Endothelial cell (in vitro differentiated cells): ENCODE data around the gene PTPRJ. TPM values are rescaled to one million over a fixed set of nuclear protein-coding genes. Genes with fewer than 3 reads are reported as not detected.
A peak's percentile ranks its signal among the peaks of the same experiment; 100 is the strongest.

Experiments used
- DNase-seq: peaks from one replicate; pipeline ENCODE4 v3.0.0; 2021; ENCODE audit warnings: low spot score
- H3K27ac Mint-ChIP-seq: one replicate; pipeline ENCODE4 v1.8.0; 2021; ENCODE audit warnings: mixed read lengths, inconsistent platforms; ENCODE audit not compliant: unreplicated experiment
- H3K27me3 Mint-ChIP-seq: one replicate; pipeline ENCODE4 v1.8.0; 2021; ENCODE audit warnings: mild to moderate bottlenecking, moderate library complexity, mixed read lengths, inconsistent platforms; ENCODE audit not compliant: unreplicated experiment
- H3K36me3 Mint-ChIP-seq: one replicate; pipeline ENCODE4 v1.8.0; 2021; ENCODE audit warnings: mild to moderate bottlenecking, low read depth, mixed read lengths, inconsistent platforms; ENCODE audit not compliant: unreplicated experiment
- H3K4me1 Mint-ChIP-seq: one replicate; pipeline ENCODE4 v1.8.0; 2021; ENCODE audit warnings: mild to moderate bottlenecking, mixed read lengths, inconsistent platforms; ENCODE audit not compliant: unreplicated experiment
- H3K4me3 Mint-ChIP-seq: one replicate; pipeline ENCODE4 v1.8.0; 2021; ENCODE audit warnings: mild to moderate bottlenecking, mixed read lengths, inconsistent platforms; ENCODE audit not compliant: unreplicated experiment
- H3K9me3 Mint-ChIP-seq: one replicate; pipeline ENCODE4 v1.8.0; 2021; ENCODE audit warnings: mixed read lengths, inconsistent platforms; ENCODE audit not compliant: unreplicated experiment
- total RNA-seq: library from RNA; stranded (reverse); fragmentation: NEBNext Ultra II Directional; extraction: Animal tissue kit (Norgen Biotek cat#: 25700); gene quantifications from one replicate; pipeline ENCODE4 v1.2.1, GENCODE V29; 2021; ENCODE audit not compliant: unreplicated experiment
- TF ChIP-seq, protein P1 (sequence below): fragments of 200-600 bp; sonication (generic); IDR thresholded peaks from one replicate; pipeline ENCODE4 v1.5.0; 2021; ENCODE audit warnings: antibody characterized with exemption; ENCODE audit not compliant: unreplicated experiment

PTPRJ gene
- total RNA-seq, 1 donor from 2014 or later: 1.6 TPM

DNA sequence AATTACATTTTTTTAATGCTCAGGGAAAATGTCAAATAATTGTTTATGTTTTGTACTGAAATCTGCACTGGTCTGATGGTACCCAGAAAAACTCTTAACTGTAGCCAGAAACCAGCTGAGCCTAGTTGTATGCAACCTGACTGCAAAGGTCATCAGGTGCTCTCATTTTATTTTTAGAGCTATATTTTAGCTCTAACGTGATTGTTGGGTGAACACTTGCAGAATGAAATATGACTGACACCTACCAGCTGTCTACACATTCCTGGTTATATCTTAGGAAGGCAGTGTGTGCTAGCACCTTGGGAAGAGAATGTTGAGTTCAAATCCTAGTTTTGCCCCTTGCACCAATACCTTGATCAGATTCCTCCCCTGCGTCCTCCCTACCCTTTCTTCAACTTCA, 23.6 kb downstream of the PTPRJ start:
- Mint-ChIP-seq H3K27me3 (peaks cover 6% of the 10 kb centered on the region), H3K9me3 (no peaks in the 10 kb centered on the region), H3K4me3 (no peak overlapping the region), H3K4me1 (peaks cover 4% of the 10 kb centered on the region), H3K27ac (no peak overlapping the region), H3K36me3 (no peaks in the 10 kb centered on the region)
- no peak for DNase-seq
- TF ChIP-seq, protein P1, sequence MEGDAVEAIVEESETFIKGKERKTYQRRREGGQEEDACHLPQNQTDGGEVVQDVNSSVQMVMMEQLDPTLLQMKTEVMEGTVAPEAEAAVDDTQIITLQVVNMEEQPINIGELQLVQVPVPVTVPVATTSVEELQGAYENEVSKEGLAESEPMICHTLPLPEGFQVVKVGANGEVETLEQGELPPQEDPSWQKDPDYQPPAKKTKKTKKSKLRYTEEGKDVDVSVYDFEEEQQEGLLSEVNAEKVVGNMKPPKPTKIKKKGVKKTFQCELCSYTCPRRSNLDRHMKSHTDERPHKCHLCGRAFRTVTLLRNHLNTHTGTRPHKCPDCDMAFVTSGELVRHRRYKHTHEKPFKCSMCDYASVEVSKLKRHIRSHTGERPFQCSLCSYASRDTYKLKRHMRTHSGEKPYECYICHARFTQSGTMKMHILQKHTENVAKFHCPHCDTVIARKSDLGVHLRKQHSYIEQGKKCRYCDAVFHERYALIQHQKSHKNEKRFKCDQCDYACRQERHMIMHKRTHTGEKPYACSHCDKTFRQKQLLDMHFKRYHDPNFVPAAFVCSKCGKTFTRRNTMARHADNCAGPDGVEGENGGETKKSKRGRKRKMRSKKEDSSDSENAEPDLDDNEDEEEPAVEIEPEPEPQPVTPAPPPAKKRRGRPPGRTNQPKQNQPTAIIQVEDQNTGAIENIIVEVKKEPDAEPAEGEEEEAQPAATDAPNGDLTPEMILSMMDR: no peak

DNA sequence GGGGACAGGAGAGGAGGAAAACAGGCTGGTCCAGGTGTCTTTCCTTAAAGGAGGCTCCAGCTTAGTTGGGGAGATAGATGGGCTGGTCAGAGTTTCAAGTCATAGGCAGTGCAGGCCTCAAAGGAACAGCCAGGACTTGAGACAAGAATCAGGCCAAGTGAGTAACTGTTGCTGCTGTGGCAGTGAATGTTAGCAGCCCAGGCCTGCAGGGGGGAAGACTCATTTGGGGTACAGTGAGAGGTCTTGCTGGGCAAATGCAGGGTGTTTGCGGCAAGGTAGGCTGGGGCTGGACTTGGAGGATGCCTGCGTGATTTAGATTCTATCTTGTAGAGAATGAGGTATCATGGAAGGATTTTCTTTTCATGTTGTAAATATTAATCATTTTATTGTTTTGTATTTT, 24.1 kb downstream of the PTPRJ start:
- Mint-ChIP-seq H3K4me1 (peaks cover 4% of the 10 kb centered on the region), H3K9me3 (no peaks in the 10 kb centered on the region), H3K4me3 (no peak overlapping the region), H3K27me3 (peaks cover 6% of the 10 kb centered on the region), H3K36me3 (no peaks in the 10 kb centered on the region), H3K27ac (no peak overlapping the region)
- DNase-seq: no peak
- TF ChIP-seq, protein P1: no peak

DNA sequence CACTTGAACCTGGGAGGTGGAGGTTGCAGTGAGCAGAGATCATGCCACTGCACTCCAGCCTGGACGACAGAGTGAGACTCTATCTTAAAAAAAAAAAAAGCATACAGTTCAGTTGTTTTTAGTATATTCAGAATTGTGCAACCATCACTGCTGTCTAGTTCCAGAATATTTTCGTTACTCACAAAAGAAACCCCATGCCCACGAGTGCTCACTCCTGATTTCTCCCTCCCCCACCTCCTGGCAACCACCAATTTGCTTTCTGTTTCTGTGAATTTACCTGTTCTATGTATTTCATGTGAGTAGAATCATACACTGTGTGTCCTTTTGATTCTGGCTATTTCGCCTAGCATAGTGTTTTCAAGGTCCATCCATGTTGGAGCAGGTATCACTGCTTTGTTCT, 24.8 kb downstream of the PTPRJ start:
- TF ChIP-seq, protein P1: no peak
- H3K27ac Mint-ChIP-seq: no peak overlapping the region
- no peaks in the 10 kb centered on the region for H3K9me3 Mint-ChIP-seq
- peaks cover 6% of the 10 kb centered on the region for H3K27me3 Mint-ChIP-seq
- no peaks in the 10 kb centered on the region for H3K36me3 Mint-ChIP-seq
- no peak for DNase-seq
- peaks cover 4% of the 10 kb centered on the region for H3K4me1 Mint-ChIP-seq
- no peak overlapping the region for H3K4me3 Mint-ChIP-seq

DNA sequence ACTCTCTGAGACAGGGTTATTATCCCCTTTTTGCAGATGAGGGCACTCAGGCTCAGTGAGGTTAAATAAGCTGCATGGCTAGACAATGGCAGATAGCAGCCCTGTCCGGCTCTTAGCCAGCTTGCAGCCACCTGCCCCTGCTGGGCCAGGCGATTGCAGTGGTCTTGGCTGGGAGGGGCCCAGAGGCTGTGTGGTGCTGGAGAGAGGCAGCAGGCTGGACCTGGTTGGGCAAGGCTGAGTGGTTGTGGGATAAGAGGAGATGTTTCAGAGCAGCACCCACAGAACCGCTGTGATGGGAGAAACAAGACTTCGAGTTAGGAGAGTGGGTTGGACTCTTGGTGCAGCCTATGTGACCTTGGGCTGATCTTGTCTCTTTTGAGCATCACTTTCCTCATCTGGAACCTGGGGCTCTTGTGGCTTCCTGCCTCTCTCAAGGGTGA, 25.5 kb downstream of the PTPRJ start:
- Mint-ChIP-seq H3K27ac (peak overlapping the region; percentile 23), H3K9me3 (no peaks in the 10 kb centered on the region), H3K27me3 (peaks cover 6% of the 10 kb centered on the region), H3K36me3 (no peaks in the 10 kb centered on the region), H3K4me1 (peaks cover 4% of the 10 kb centered on the region), H3K4me3 (no peak overlapping the region)
- no peak for DNase-seq
- TF ChIP-seq, protein P1: no peak

DNA sequence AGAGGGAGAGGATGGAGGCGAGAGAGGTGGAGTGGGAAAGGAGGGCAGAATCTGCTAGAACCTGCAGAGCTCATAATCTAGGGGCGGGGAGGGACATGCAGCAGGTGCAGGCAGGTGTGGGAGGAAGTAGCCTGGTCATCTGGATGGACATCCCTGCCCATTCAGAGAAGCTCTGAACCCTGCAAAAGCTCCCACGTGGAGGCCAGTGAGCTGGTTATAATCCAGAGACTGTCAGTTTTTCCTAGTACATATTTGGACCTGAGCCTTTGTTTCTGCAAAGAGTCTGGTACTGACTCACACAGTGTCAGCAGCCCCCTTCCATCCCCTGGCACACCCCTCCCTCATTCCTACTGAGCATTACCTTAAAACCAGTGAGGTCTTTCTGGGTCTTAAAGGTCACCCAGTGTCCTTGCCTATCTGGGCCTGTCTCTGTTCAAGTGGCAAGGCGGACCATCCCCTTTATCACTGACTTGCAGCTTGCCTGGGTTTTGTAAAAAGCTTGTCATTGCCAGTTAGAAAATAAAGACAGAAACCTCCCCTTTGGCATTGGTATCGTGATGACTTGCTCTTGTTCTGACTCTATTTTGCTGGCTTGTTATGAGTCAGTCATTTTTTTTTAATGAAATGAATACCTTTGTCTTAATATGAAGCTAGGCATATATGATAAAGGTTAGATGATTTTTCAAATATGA, 26.1 kb downstream of the PTPRJ start:
- DNase-seq: no peak
- TF ChIP-seq, protein P1: no peak
- H3K4me3 Mint-ChIP-seq: no peak overlapping the region
- no peaks in the 10 kb centered on the region for H3K36me3 Mint-ChIP-seq
- H3K27me3 Mint-ChIP-seq: peaks cover 4% of the 10 kb centered on the region
- peaks cover 4% of the 10 kb centered on the region for H3K4me1 Mint-ChIP-seq
- H3K27ac Mint-ChIP-seq: peak overlapping the region; percentile 1
- no peaks in the 10 kb centered on the region for H3K9me3 Mint-ChIP-seq
